ENCODE results near the gene VARS2. TPM values are rescaled to one million over a fixed set of nuclear protein-coding genes. Genes with fewer than 3 reads are reported as not detected.

The VARS2 gene
- total and polyA plus RNA-seq, 9 of the 15 experiments (the other 6 are each of a cell fraction or from before 2014, with no cell fraction given) = 1.6 to 53.6 (median 29.9) TPM

GRCh38 chr6:30914076-30914853 is at the start of gene VARS2 (continued):
- no peak for TF ChIP-seq SFPQ (IDR thresholded peaks at IDR 0.05; ENCODE audit: low read depth, low read length)
- TF ChIP-seq ELF1 (tag; IDR thresholded peaks at IDR 0.05) = peak; percentile 76
- TF ChIP-seq RBBP5 (IDR thresholded peaks at IDR 0.05; ENCODE audit: borderline replicate concordance, insufficient read depth, low read length, poor library complexity, severe bottlenecking) = no peak
- TF ChIP-seq IRF9 (tag; IDR thresholded peaks at IDR 0.05) = no peak
- peak; percentile 93 for TF ChIP-seq HMGN3 (IDR thresholded peaks at IDR 0.05; ENCODE audit: borderline replicate concordance, extremely low read depth, insufficient read length, low read depth, low read length)
- no peak; the same call in 1 of the 2 replicates for TF ChIP-seq ZBTB26 (CRISPR knock-in tag; IDR thresholded peaks at IDR 0.05)
- no peak for TF ChIP-seq ZNF184 (CRISPR knock-in tag; IDR thresholded peaks at IDR 0.05)
- peak; percentile 44 for TF ChIP-seq TFAP4 (CRISPR knock-in tag; IDR thresholded peaks at IDR 0.05; ENCODE audit: borderline replicate concordance)
- TF ChIP-seq TCF15 (CRISPR knock-in tag; IDR thresholded peaks at IDR 0.05) = no peak; the same call in 1 of the 2 replicates
- no peak for TF ChIP-seq ZNF407 (IDR thresholded peaks at IDR 0.05; ENCODE audit: low read depth)
- no peak for TF ChIP-seq ZNF436 (CRISPR knock-in tag; IDR thresholded peaks at IDR 0.05)

Data from K562 (cell line).